Measurements from ENCODE around the gene ARX. TPM values are rescaled to one million over a fixed set of nuclear protein-coding genes. Genes with fewer than 3 reads are reported as not detected.
A peak's percentile ranks its signal among the peaks of the same experiment; 100 is the strongest.

ARX gene
- total RNA-seq = not detected

GRCh38 chrX:25015486-25016360, at the start of gene ARX:
Gene ARX, minus strand, starts transcription at chrX:25015965. Its CDS starts 228 bp downstream, at chrX:25015737.
- peak; percentile 93 for ATAC-seq

- ATAC-seq = no peak
Observed at GRCh38 chrX:25059273-25059672, 43.5 kb upstream of the ARX start.

- no peak for ATAC-seq
Observed at GRCh38 chrX:25052798-25053534, 37.2 kb upstream of the ARX start.

- ATAC-seq = no peak
Observed at GRCh38 chrX:25049971-25050370, 34.2 kb upstream of the ARX start.

- ATAC-seq = no peak
Observed at GRCh38 chrX:25049357-25049756, 33.6 kb upstream of the ARX start.

GRCh38 chrX:25048178-25048577, 32.4 kb upstream of the ARX start:
- no peak for ATAC-seq

- ATAC-seq = no peak
Observed at GRCh38 chrX:25043192-25043591, 27.4 kb upstream of the ARX start.

GRCh38 chrX:25039036-25039435, 23.3 kb upstream of the ARX start:
- no peak for ATAC-seq

GRCh38 chrX:25034889-25035288, 19.1 kb upstream of the ARX start:
- ATAC-seq = no peak

GRCh38 chrX:25029288-25029825, 13.6 kb upstream of the ARX start:
- ATAC-seq = no peak

GRCh38 chrX:25028726-25029125, 13.0 kb upstream of the ARX start:
- no peak for ATAC-seq

GRCh38 chrX:25026576-25026975, 10.8 kb upstream of the ARX start:
- no peak for ATAC-seq

GRCh38 chrX:25025615-25026014, 9.8 kb upstream of the ARX start:
- no peak for ATAC-seq

GRCh38 chrX:25023908-25024307, 8.1 kb upstream of the ARX start:
- no peak for ATAC-seq

GRCh38 chrX:25022499-25023325, 6.9 kb upstream of the ARX start:
- ATAC-seq = no peak

GRCh38 chrX:25020905-25021449, 5.2 kb upstream of the ARX start:
- peak; percentile 25 for ATAC-seq

GRCh38 chrX:25020391-25020904, 4.7 kb upstream of the ARX start:
- peak; percentile 15 for ATAC-seq

- no peak for ATAC-seq
Observed at GRCh38 chrX:25019707-25020390, 4.1 kb upstream of the ARX start.

- ATAC-seq = no peak
Observed at GRCh38 chrX:25018682-25019081, 2.9 kb upstream of the ARX start.

GRCh38 chrX:25017667-25018247, 2.0 kb upstream of the ARX start:
- no peak for ATAC-seq

- no peak for ATAC-seq
Observed at GRCh38 chrX:25016938-25017598, 1.3 kb upstream of the ARX start.

Data from esophagus mucosa (tissue), 1 donor.